K562 (cell line): ENCODE results near the gene ZMAT3. TPM values are rescaled to one million over a fixed set of nuclear protein-coding genes. Genes with fewer than 3 reads are reported as not detected.
A peak's percentile ranks its signal among the peaks of the same experiment; 100 is the strongest.

Experiments used
- ATF2 ChIP-seq: sonication (generic); formaldehyde crosslinking; IDR thresholded peaks from 2 replicates; pipeline ENCODE4 v1.8.1; 2022; ENCODE audit warnings: missing genetic modification reagents
- ATF7 ChIP-seq: fragments of 450-650 bp; IDR thresholded peaks from 2 replicates; pipeline ENCODE4 v1.7.1; 2014; ENCODE audit warnings: mild to moderate bottlenecking, moderate library complexity
- CBFA2T3 ChIP-seq: fragments of 450-650 bp; IDR thresholded peaks from 2 replicates; pipeline ENCODE4 v1.6.1; 2017
- CBFB ChIP-seq: sonication (generic); formaldehyde crosslinking; IDR thresholded peaks from 2 replicates; pipeline ENCODE4 v1.4.0; 2020; ENCODE audit warnings: mild to moderate bottlenecking, missing genetic modification reagents
- DACH1 ChIP-seq: fragments of 450-650 bp; IDR thresholded peaks from 2 replicates; pipeline ENCODE4 v1.6.1; 2018; ENCODE audit not compliant: partially characterized antibody
- ELF4 ChIP-seq: fragments of 450-650 bp; formaldehyde crosslinking; IDR thresholded peaks from 2 replicates; pipeline ENCODE4 v1.4.0; 2022; ENCODE audit warnings: missing genetic modification characterization
- EWSR1 ChIP-seq: fragments of 450-650 bp; IDR thresholded peaks from 2 replicates; pipeline ENCODE4 v1.6.1; 2018; ENCODE audit warnings: borderline replicate concordance, mild to moderate bottlenecking, low read depth, moderate library complexity; ENCODE audit not compliant: partially characterized antibody
- GABPB1 ChIP-seq: sonication (generic); formaldehyde crosslinking; IDR thresholded peaks from 2 replicates; pipeline ENCODE4 v1.8.0; 2022; ENCODE audit warnings: mild to moderate bottlenecking, missing genetic modification reagents
- MNT ChIP-seq, 2 experiments: fragments of 450-650 bp; conservative IDR thresholded peaks; 2 replicates each; pipeline ENCODE4 v1.6.1; 2017; ENCODE audit warnings: mild to moderate bottlenecking in 2 of 2, moderate library complexity in 2 of 2
- NCOA2 ChIP-seq, 2 experiments: fragments of 450-650 bp; IDR thresholded peaks; 2 replicates each; pipeline ENCODE4 v1.6.1; 2018; ENCODE audit warnings: mild to moderate bottlenecking in 2 of 2, moderate library complexity in 1 of 2; ENCODE audit not compliant: partially characterized antibody in 2 of 2
- POLR2B ChIP-seq: fragments of 450-650 bp; IDR thresholded peaks from 2 replicates; pipeline ENCODE4 v1.6.1; 2018; ENCODE audit warnings: low read depth; ENCODE audit not compliant: partially characterized antibody
- RBFOX2 ChIP-seq: fragments of 200-400 bp; formaldehyde crosslinking; IDR thresholded peaks from 2 replicates; pipeline ENCODE4 v1.6.1; 2017; ENCODE audit warnings: low read depth, mild to moderate bottlenecking, low read length, moderate library complexity
- TAF1 ChIP-seq: IDR thresholded peaks from 2 replicates; pipeline ENCODE4 v1.6.1; 2011; ENCODE audit warnings: mild to moderate bottlenecking, low read length, moderate library complexity; ENCODE audit not compliant: insufficient read depth, control insufficient read depth, severe bottlenecking; ENCODE audit errors: extremely low read depth
- TBL1XR1 ChIP-seq, 2 experiments: IDR thresholded peaks; 2 replicates each; pipeline ENCODE4 v1.6.1; 2012; ENCODE audit warnings: improper control_type of control experiment in 2 of 2, low read length in 2 of 2, mild to moderate bottlenecking in 1 of 2
- TCF7L2 ChIP-seq: fragments of 150-350 bp; IDR thresholded peaks from 2 replicates; pipeline ENCODE4 v1.6.1; 2016; ENCODE audit warnings: low read depth, mild to moderate bottlenecking, low read length, moderate library complexity
- TGIF2 ChIP-seq: sonication (generic); formaldehyde crosslinking; IDR thresholded peaks from 2 replicates; pipeline ENCODE4 v1.8.1; 2022; ENCODE audit warnings: mild to moderate bottlenecking, missing genetic modification reagents, moderate library complexity
- ZHX1 ChIP-seq: fragments of 150-350 bp; conservative IDR thresholded peaks from 2 replicates; pipeline ENCODE4 v1.6.1; 2014; ENCODE audit warnings: low read length
- ZNF121 ChIP-seq: sonication (generic); formaldehyde crosslinking; conservative IDR thresholded peaks from 2 replicates; pipeline ENCODE4 v1.8.0; 2022; ENCODE audit warnings: missing genetic modification reagents
- polyA plus RNA-seq, 8 experiments: library from polyadenylated mRNA; depleted of rRNA in 4 of 8; stranded (reverse) in 5 of 8; unstranded in 3 of 8; fragments of >200 nt; fragmentation: Nextera tagmentation in 2 of 8; fragmentation: Illumina TruSeq in 1 of 8; extraction: Ambion mirVana in 2 of 8; extraction: Trizol in 1 of 8; gene quantifications; 2 replicates each; pipeline versions ENCODE4 v1.2.1 to v1.2.3, GENCODE V29; 2011 to 2014; ENCODE audit warnings: inconsistent platforms in 1 of 8, missing spikeins in 1 of 8
- total RNA-seq, 7 experiments: library from RNA; depleted of rRNA in 6 of 7; stranded (reverse); fragments of >200 nt in 6 of 7; fragmentation: Illumina TruSeq in 2 of 7; extraction: Trizol in 2 of 7; gene quantifications; 2 replicates each; pipeline versions ENCODE4 v1.2.1 to v1.2.3, GENCODE V29; 2011 to 2021; ENCODE audit warnings: low replicate concordance in 1 of 7
- TF ChIP-seq, protein P1 (sequence below): sonication (generic); formaldehyde crosslinking; IDR thresholded peaks from 2 replicates; pipeline ENCODE4 v1.4.0; 2020; ENCODE audit warnings: mild to moderate bottlenecking, missing genetic modification reagents

ZMAT3 gene
- total and polyA plus RNA-seq, 9 of the 15 experiments (the other 6 are each of a cell fraction or from before 2014, with no cell fraction given), result 0.87 to 5.1 (median 3.9) TPM

- TF ChIP-seq ZNF121, result no peak
- peak; percentile 72 to 83 for TF ChIP-seq MNT (conservative IDR thresholded peaks at IDR 0.05)
- TF ChIP-seq NCOA2 (IDR thresholded peaks at IDR 0.05; ENCODE audit: partially characterized antibody in 2 of 2), result no peak
- TF ChIP-seq ATF2 (CRISPR knock-in tag), result no peak
- no peak for TF ChIP-seq ZHX1
- TF ChIP-seq RBFOX2, result peak; percentile 95
- no peak for TF ChIP-seq TCF7L2
- TF ChIP-seq, protein P1, sequence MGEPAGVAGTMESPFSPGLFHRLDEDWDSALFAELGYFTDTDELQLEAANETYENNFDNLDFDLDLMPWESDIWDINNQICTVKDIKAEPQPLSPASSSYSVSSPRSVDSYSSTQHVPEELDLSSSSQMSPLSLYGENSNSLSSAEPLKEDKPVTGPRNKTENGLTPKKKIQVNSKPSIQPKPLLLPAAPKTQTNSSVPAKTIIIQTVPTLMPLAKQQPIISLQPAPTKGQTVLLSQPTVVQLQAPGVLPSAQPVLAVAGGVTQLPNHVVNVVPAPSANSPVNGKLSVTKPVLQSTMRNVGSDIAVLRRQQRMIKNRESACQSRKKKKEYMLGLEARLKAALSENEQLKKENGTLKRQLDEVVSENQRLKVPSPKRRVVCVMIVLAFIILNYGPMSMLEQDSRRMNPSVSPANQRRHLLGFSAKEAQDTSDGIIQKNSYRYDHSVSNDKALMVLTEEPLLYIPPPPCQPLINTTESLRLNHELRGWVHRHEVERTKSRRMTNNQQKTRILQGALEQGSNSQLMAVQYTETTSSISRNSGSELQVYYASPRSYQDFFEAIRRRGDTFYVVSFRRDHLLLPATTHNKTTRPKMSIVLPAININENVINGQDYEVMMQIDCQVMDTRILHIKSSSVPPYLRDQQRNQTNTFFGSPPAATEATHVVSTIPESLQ (CRISPR knock-in tag), result no peak; the same call in 1 of the 2 replicates
- TF ChIP-seq TGIF2, result peak; percentile 38; the same call in 1 of the 2 replicates
- peak; percentile 82 for TF ChIP-seq GABPB1
- no peak for TF ChIP-seq ELF4
- no peak for TF ChIP-seq EWSR1
- no peak for TF ChIP-seq CBFB (CRISPR knock-in tag)
- TF ChIP-seq TBL1XR1 (IDR thresholded peaks at IDR 0.05; ENCODE audit: low read length in 2 of 2), result no peak
- TF ChIP-seq DACH1, result peak; percentile 72
- TF ChIP-seq ATF7, result 0 out of 2 replicates have a peak, but pooled peaks have one; percentile 7
- peak; percentile 32 for TF ChIP-seq POLR2B
- TF ChIP-seq CBFA2T3, result 0 out of 2 replicates have a peak, but pooled peaks have one; percentile 15
- TF ChIP-seq TAF1, result peak; percentile 67
Observed at GRCh38 chr3:179071323-179072099, at the start of gene ZMAT3 (continued).
